Activated T-helper 1 cell treated with anti-CD3 and anti-CD28 coated beads, Interleukin-12 subunit alpha, Interleukin-12 subunit beta, Interleukin-2, Interleukin-4 antibody, amounts not matched to agents 30 ng/mL and 10 ng/mL and 1 ng/mL, durations not matched to agents 14 hours and 24 hours and 36 hours (primary cell): ENCODE results near the gene TAS2R14. TPM values are rescaled to one million over a fixed set of nuclear protein-coding genes. Genes with fewer than 3 reads are reported as not detected.

Experiments used
- DNase-seq: peaks from one replicate; pipeline ENCODE4 v3.0.0; 2021; ENCODE audit warnings: low spot score
- H3K27ac Mint-ChIP-seq: one replicate; pipeline ENCODE4 v1.8.0; 2021; ENCODE audit warnings: mild to moderate bottlenecking, mixed read lengths
- H3K27me3 Mint-ChIP-seq: one replicate; pipeline ENCODE4 v1.8.0; 2022; ENCODE audit warnings: mild to moderate bottlenecking, moderate library complexity, mixed read lengths; ENCODE audit not compliant: insufficient read depth
- H3K36me3 Mint-ChIP-seq: one replicate; pipeline ENCODE4 v1.8.0; 2021; ENCODE audit warnings: low read depth, mixed read lengths
- H3K4me1 Mint-ChIP-seq: one replicate; pipeline ENCODE4 v1.8.0; 2021; ENCODE audit warnings: low read depth, mixed read lengths
- H3K4me3 Mint-ChIP-seq: one replicate; pipeline ENCODE4 v1.8.0; 2021; ENCODE audit warnings: mild to moderate bottlenecking, moderate library complexity, mixed read lengths
- H3K9me3 Mint-ChIP-seq: one replicate; pipeline ENCODE4 v1.8.0; 2021; ENCODE audit warnings: mixed read lengths
- intact Hi-C: fragments of 100-400 bp; cut with micrococcal nuclease; formaldehyde crosslinking; loops from one replicate; pipeline ENCODE4 v1.15.1; 2024
- total RNA-seq: library from RNA; stranded (reverse); gene quantifications from 2 replicates; pipeline ENCODE4 v1.2.3, GENCODE V29; 2022

Gene TAS2R14
- total RNA-seq, 1 donor from 2014 or later, result 2.8 TPM

- H3K27me3 Mint-ChIP-seq, result no peaks in the 10 kb centered on the region
- intact Hi-C loops, result no loop called here
- DNase-seq, result no peak
- H3K4me1 Mint-ChIP-seq, result peaks cover 21% of the 10 kb centered on the region
- H3K4me3 Mint-ChIP-seq, result no peak overlapping the region
- no peak overlapping the region for H3K27ac Mint-ChIP-seq
- peaks cover 17% of the 10 kb centered on the region for H3K9me3 Mint-ChIP-seq
- H3K36me3 Mint-ChIP-seq, result peaks cover 4% of the 10 kb centered on the region
Observed at GRCh38 chr12:10943167-10943566, 4.1 kb upstream of the TAS2R14 start.

GRCh38 chr12:10941916-10942607 is 3.0 kb upstream of the TAS2R14 start:
- no peak for DNase-seq
- peaks cover 7% of the 10 kb centered on the region for H3K9me3 Mint-ChIP-seq
- H3K4me1 Mint-ChIP-seq, result peaks cover 21% of the 10 kb centered on the region
- intact Hi-C loops, result no loop called here
- no peak overlapping the region for H3K27ac Mint-ChIP-seq
- H3K36me3 Mint-ChIP-seq, result peaks cover 3% of the 10 kb centered on the region
- H3K4me3 Mint-ChIP-seq, result no peak overlapping the region
- no peaks in the 10 kb centered on the region for H3K27me3 Mint-ChIP-seq

GRCh38 chr12:10941369-10941768 is 2.3 kb upstream of the TAS2R14 start:
- Mint-ChIP-seq H3K4me3 (no peak overlapping the region), H3K9me3 (peaks cover under 1% of the 10 kb centered on the region), H3K36me3 (peaks cover 3% of the 10 kb centered on the region), H3K27me3 (no peaks in the 10 kb centered on the region), H3K27ac (no peak overlapping the region), H3K4me1 (peaks cover 21% of the 10 kb centered on the region)
- intact Hi-C loops, result no loop called here
- DNase-seq, result no peak

- Mint-ChIP-seq H3K27ac (no peak overlapping the region), H3K4me3 (no peak overlapping the region), H3K36me3 (peaks cover 3% of the 10 kb centered on the region), H3K4me1 (peaks cover 21% of the 10 kb centered on the region), H3K9me3 (no peaks in the 10 kb centered on the region), H3K27me3 (no peaks in the 10 kb centered on the region)
- intact Hi-C loops, result no loop called here
- DNase-seq, result no peak
Observed at GRCh38 chr12:10940389-10940788, 1.3 kb upstream of the TAS2R14 start.

GRCh38 chr12:10936506-10936905 is 2.6 kb downstream of the TAS2R14 start:
- Mint-ChIP-seq H3K27ac (no peak overlapping the region), H3K4me1 (peaks cover 2% of the 10 kb centered on the region), H3K9me3 (no peaks in the 10 kb centered on the region), H3K4me3 (no peak overlapping the region), H3K27me3 (no peaks in the 10 kb centered on the region), H3K36me3 (no peaks in the 10 kb centered on the region)
- intact Hi-C loops, result no loop called here
- no peak for DNase-seq

- intact Hi-C loops, result no loop called here
- Mint-ChIP-seq H3K27ac (no peak within 1 kb of the TSS), H3K36me3 (no peaks in the 10 kb centered on the region), H3K27me3 (no peaks in the 10 kb centered on the region), H3K9me3 (no peaks in the 10 kb centered on the region), H3K4me3 (no peak within 1 kb of the TSS), H3K4me1 (no peaks in the 10 kb centered on the region)
- DNase-seq, result no peak
Observed at GRCh38 chr12:10928746-10929286, 10.2 kb downstream of the TAS2R14 start, which contains the start of gene PRH2. PRH2 (plus strand) TSS chr12:10929236; CDS start chr12:10929274, 38 bp downstream.

GRCh38 chr12:10926269-10926668 is 12.8 kb downstream of the TAS2R14 start:
- Mint-ChIP-seq H3K27me3 (no peaks in the 10 kb centered on the region), H3K4me3 (no peak overlapping the region), H3K9me3 (no peaks in the 10 kb centered on the region), H3K36me3 (no peaks in the 10 kb centered on the region), H3K4me1 (no peaks in the 10 kb centered on the region), H3K27ac (no peak overlapping the region)
- no peak for DNase-seq
- intact Hi-C loops, result no loop called here

- H3K9me3 Mint-ChIP-seq, result no peaks in the 10 kb centered on the region
- DNase-seq, result no peak
- no peaks in the 10 kb centered on the region for H3K4me1 Mint-ChIP-seq
- intact Hi-C loops, result no loop called here
- no peak overlapping the region for H3K4me3 Mint-ChIP-seq
- no peak overlapping the region for H3K27ac Mint-ChIP-seq
- no peaks in the 10 kb centered on the region for H3K27me3 Mint-ChIP-seq
- no peaks in the 10 kb centered on the region for H3K36me3 Mint-ChIP-seq
Observed at GRCh38 chr12:10919809-10920208, 19.3 kb downstream of the TAS2R14 start.

- no peak for DNase-seq
- Mint-ChIP-seq H3K27me3 (no peaks in the 10 kb centered on the region), H3K36me3 (no peaks in the 10 kb centered on the region), H3K4me1 (no peaks in the 10 kb centered on the region), H3K9me3 (no peaks in the 10 kb centered on the region), H3K4me3 (no peak overlapping the region), H3K27ac (no peak overlapping the region)
- intact Hi-C loops, result no loop called here
Observed at GRCh38 chr12:10910380-10910779, 28.7 kb downstream of the TAS2R14 start.

GRCh38 chr12:10909462-10909861 is 29.6 kb downstream of the TAS2R14 start, which contains the start of gene TAS2R13:
TAS2R13 (minus strand) TSS chr12:10909562; CDS start chr12:10909298, 264 bp downstream.
- DNase-seq, result no peak
- intact Hi-C loops, result no loop called here
- H3K9me3 Mint-ChIP-seq, result peaks cover 8% of the 10 kb centered on the region
- no peak within 1 kb of the TSS for H3K27ac Mint-ChIP-seq
- H3K27me3 Mint-ChIP-seq, result no peaks in the 10 kb centered on the region
- no peaks in the 10 kb centered on the region for H3K36me3 Mint-ChIP-seq
- no peak within 1 kb of the TSS for H3K4me3 Mint-ChIP-seq
- H3K4me1 Mint-ChIP-seq, result no peaks in the 10 kb centered on the region

GRCh38 chr12:10904686-10905085 is 34.4 kb downstream of the TAS2R14 start:
- Mint-ChIP-seq H3K27ac (no peak overlapping the region), H3K4me3 (no peak overlapping the region), H3K9me3 (peaks cover 32% of the 10 kb centered on the region), H3K4me1 (no peaks in the 10 kb centered on the region), H3K27me3 (peaks cover 2% of the 10 kb centered on the region), H3K36me3 (peaks cover 2% of the 10 kb centered on the region)
- intact Hi-C loops, result no loop called here
- no peak for DNase-seq

- Mint-ChIP-seq H3K4me3 (no peak overlapping the region), H3K27ac (no peak overlapping the region), H3K36me3 (peaks cover 2% of the 10 kb centered on the region), H3K9me3 (peaks cover 32% of the 10 kb centered on the region), H3K4me1 (no peaks in the 10 kb centered on the region), H3K27me3 (peaks cover 2% of the 10 kb centered on the region)
- DNase-seq, result no peak
- intact Hi-C loops, result no loop called here
Observed at GRCh38 chr12:10901427-10901826, 37.6 kb downstream of the TAS2R14 start.

- Mint-ChIP-seq H3K27me3 (peaks cover 2% of the 10 kb centered on the region), H3K36me3 (peaks cover 2% of the 10 kb centered on the region), H3K9me3 (peaks cover 32% of the 10 kb centered on the region), H3K4me1 (no peaks in the 10 kb centered on the region), H3K4me3 (no peak overlapping the region), H3K27ac (no peak overlapping the region)
- DNase-seq, result no peak
- intact Hi-C loops, result no loop called here
Observed at GRCh38 chr12:10900972-10901371, 38.1 kb downstream of the TAS2R14 start.
